ENCODE measurements around the gene DCST2.

DNA sequence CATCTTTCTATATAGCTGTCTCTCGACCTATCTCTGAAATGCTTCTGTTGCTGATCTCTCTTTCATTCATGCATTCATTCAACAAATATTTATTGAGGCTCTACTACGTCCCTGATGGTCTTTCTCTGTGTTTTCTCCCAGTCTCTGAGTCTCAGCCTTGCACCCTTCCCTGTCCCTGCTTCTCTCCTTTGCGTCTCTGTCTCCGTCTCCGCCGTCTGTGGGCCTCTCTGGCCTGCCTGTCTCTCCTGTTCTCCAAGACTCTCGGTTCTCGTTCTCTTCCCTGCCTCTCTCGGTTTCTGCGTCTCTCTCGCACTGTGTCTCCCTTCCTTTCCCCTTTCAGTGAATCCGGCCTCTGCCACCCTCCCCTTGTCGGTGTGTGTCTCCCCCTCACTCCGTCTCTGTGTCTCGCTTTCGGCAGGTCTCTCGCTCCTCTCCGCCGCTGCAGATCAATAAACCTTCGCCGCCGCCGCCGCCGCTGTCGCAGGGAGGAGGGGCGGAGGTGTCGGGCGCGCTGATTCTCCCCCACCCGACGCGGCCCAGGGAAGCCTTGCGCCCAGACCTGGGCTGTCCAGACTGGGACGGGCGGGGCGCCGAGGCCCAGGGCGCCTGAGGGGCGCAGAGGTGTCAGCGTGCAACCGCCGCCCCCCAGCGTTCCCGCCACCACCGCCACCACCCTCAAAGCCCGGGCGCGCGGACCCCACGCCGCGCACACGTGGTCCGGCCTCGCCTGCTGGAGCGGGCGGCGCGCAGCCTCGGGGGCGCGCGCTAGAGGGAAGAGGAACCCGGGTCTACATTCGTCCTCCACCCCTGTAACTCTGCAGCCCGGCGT is 48.1 kb upstream of the DCST2 start:
- TF ChIP-seq, protein P1, sequence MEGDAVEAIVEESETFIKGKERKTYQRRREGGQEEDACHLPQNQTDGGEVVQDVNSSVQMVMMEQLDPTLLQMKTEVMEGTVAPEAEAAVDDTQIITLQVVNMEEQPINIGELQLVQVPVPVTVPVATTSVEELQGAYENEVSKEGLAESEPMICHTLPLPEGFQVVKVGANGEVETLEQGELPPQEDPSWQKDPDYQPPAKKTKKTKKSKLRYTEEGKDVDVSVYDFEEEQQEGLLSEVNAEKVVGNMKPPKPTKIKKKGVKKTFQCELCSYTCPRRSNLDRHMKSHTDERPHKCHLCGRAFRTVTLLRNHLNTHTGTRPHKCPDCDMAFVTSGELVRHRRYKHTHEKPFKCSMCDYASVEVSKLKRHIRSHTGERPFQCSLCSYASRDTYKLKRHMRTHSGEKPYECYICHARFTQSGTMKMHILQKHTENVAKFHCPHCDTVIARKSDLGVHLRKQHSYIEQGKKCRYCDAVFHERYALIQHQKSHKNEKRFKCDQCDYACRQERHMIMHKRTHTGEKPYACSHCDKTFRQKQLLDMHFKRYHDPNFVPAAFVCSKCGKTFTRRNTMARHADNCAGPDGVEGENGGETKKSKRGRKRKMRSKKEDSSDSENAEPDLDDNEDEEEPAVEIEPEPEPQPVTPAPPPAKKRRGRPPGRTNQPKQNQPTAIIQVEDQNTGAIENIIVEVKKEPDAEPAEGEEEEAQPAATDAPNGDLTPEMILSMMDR (conservative IDR thresholded peaks at IDR 0.05; ENCODE audit: low read depth, low read length) = no peak
- TF ChIP-seq EZH2 (IDR thresholded peaks at IDR 0.05; ENCODE audit: borderline replicate concordance, low read depth, low read length, poor library complexity, severe bottlenecking) = peak; percentile 48
